ENCODE results near the gene GDI1. TPM values are rescaled to one million over a fixed set of nuclear protein-coding genes. Genes with fewer than 3 reads are reported as not detected.
A peak's percentile ranks its signal among the peaks of the same experiment; 100 is the strongest.

The GDI1 gene
- polyA plus RNA-seq, 1 donor (not counting 4 experiments of a cell fraction or from before 2014, with no cell fraction given): 61.8 TPM

DNA sequence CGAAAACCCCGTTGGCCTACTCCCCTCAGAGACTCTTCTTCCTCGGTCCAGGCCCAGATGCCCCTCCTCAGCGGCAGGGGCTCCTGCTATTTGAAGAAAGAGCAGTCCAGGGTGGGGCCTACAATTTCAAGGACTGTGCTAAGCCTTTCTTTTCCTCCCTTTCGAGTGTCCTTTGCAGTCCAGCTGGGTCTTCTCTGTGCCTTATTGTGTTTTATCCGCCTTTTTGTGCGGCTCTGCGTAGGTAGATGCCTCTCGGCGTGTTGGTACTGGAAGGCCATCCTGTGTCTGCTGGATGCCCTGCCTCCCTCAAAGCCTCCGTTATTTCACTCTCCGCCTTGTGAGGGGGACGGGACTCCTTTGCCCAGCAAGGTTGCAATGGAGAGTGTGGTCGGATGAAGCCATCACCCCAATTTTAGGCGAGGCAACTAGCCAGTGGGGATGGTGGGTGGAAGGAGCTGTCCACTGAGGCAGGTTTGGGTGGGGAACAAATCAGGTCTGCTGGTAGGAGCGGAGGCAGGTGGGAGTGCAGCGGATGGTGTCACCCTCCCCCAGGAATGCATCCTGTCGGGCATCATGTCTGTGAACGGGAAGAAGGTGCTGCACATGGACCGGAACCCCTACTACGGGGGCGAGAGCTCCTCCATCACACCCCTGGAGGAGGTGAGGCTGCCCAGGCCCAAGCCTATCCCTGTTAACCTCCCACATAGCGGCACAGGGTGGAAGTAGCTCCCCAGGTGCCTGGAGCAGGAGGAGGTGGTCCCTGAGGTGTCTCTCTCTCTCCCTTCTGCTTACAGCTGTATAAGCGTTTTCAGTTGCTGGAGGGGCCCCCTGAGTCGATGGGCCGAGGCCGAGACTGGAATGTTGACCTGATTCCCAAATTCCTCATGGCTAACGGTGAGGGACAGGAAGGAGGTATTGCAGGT lies 1.3 kb downstream of the GDI1 start:
- H2AFZ ChIP-seq (ENCODE audit: control insufficient read depth, low read length): no peak overlapping the region
- peaks cover 1 to 7% of the 10 kb centered on the region in 2 experiments for H3K36me3 ChIP-seq (ENCODE audit: control insufficient read depth in 2 of 2, extremely low read depth in 1 of 2, insufficient read depth in 2 of 2, low read length in 2 of 2)
- no peak for FAIRE-seq

DNA sequence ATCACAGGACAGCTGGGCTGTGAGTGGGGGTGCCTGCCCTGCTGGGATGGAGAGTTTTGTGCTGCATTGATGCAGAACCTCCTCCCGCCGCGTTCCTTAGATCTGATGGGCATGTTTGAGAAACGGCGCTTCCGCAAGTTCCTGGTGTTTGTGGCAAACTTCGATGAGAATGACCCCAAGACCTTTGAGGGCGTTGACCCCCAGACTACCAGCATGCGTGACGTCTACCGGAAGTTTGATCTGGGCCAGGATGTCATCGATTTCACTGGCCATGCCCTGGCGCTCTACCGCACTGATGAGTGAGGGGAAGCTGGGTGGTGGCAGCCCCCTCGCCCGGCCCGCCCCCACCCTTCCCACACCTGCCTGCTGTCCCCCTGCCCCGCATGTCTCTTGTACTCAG lies 2.9 kb downstream of the GDI1 start:
- TF ChIP-seq EZH2 (IDR thresholded peaks at IDR 0.05; ENCODE audit: low read length): no peak
- TF ChIP-seq, protein P1, sequence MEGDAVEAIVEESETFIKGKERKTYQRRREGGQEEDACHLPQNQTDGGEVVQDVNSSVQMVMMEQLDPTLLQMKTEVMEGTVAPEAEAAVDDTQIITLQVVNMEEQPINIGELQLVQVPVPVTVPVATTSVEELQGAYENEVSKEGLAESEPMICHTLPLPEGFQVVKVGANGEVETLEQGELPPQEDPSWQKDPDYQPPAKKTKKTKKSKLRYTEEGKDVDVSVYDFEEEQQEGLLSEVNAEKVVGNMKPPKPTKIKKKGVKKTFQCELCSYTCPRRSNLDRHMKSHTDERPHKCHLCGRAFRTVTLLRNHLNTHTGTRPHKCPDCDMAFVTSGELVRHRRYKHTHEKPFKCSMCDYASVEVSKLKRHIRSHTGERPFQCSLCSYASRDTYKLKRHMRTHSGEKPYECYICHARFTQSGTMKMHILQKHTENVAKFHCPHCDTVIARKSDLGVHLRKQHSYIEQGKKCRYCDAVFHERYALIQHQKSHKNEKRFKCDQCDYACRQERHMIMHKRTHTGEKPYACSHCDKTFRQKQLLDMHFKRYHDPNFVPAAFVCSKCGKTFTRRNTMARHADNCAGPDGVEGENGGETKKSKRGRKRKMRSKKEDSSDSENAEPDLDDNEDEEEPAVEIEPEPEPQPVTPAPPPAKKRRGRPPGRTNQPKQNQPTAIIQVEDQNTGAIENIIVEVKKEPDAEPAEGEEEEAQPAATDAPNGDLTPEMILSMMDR (optimal IDR thresholded peaks at IDR 0.05 in 1 of 3, IDR thresholded peaks at IDR 0.05 in 1 of 3, conservative IDR thresholded peaks at IDR 0.05 in 1 of 3; ENCODE audit: extremely low read depth in 1 of 3, insufficient read depth in 2 of 3, low read length in 3 of 3): no peak
- Histone ChIP-seq H3K79me2 (ENCODE audit: control insufficient read depth, insufficient read depth, low read length) (peaks cover 24% of the 10 kb centered on the region), H4K20me1 (ENCODE audit: control insufficient read depth, extremely low read depth, insufficient read depth, low read length) (peaks cover 5% of the 10 kb centered on the region), H3K27ac (ENCODE audit: control insufficient read depth, insufficient read depth, low read length) (no peak overlapping the region), H3K9ac (ENCODE audit: control insufficient read depth, extremely low read depth, insufficient read depth, low read length) (no peak overlapping the region), H3K36me3 (ENCODE audit: control insufficient read depth in 2 of 2, extremely low read depth in 1 of 2, insufficient read depth in 2 of 2, low read length in 2 of 2) (peaks cover 1 to 7% of the 10 kb centered on the region in 2 experiments), H2AFZ (ENCODE audit: control insufficient read depth, low read length) (no peak overlapping the region), H3K27me3 (ENCODE audit: control insufficient read depth, extremely low read depth, insufficient read depth, low read length) (no peaks in the 10 kb centered on the region), H3K4me3 (ENCODE audit: control insufficient read depth in 2 of 3, extremely low read depth in 1 of 3, insufficient read depth in 2 of 3, low read depth in 1 of 3, low read length in 3 of 3) (no peak overlapping the region), H3K4me2 (ENCODE audit: control insufficient read depth, extremely low read depth, insufficient read depth, low read depth, low read length) (no peak overlapping the region), H3K9me1 (ENCODE audit: control insufficient read depth, extremely low read depth, insufficient read depth, low read length) (no peaks in the 10 kb centered on the region), H3K9me3 (ENCODE audit: control insufficient read depth, low read depth, low read length) (peaks cover 4% of the 10 kb centered on the region), H3K4me1 (ENCODE audit: control insufficient read depth, extremely low read depth, insufficient read depth, low read length) (peaks cover 17% of the 10 kb centered on the region)
- FAIRE-seq (no peak), DNase-seq (ENCODE audit: low read depth, low spot score) (no peak)
- dilution Hi-C loops (cut with MboI; ENCODE audit: extremely low pct_ligation_motif_present, low sequenced_read_pairs): no loop called here

More for the DNA sequence above, 1.3 kb downstream of the GDI1 start:
- dilution Hi-C loops (cut with MboI; ENCODE audit: extremely low pct_ligation_motif_present, low sequenced_read_pairs): no loop called here
- H3K4me3 ChIP-seq (ENCODE audit: control insufficient read depth in 2 of 3, extremely low read depth in 1 of 3, insufficient read depth in 2 of 3, low read depth in 1 of 3, low read length in 3 of 3): peak overlapping the region; percentile 62 to 72 (median 65)
- H3K27me3 ChIP-seq (ENCODE audit: control insufficient read depth, extremely low read depth, insufficient read depth, low read length): no peaks in the 10 kb centered on the region
- peak overlapping the region; percentile 82 for H3K4me2 ChIP-seq (ENCODE audit: control insufficient read depth, extremely low read depth, insufficient read depth, low read depth, low read length)
- H3K4me1 ChIP-seq (ENCODE audit: control insufficient read depth, extremely low read depth, insufficient read depth, low read length): peaks cover 12% of the 10 kb centered on the region
- peaks cover 5% of the 10 kb centered on the region for H4K20me1 ChIP-seq (ENCODE audit: control insufficient read depth, extremely low read depth, insufficient read depth, low read length)
- TF ChIP-seq, protein P1 (optimal IDR thresholded peaks at IDR 0.05 in 1 of 3, IDR thresholded peaks at IDR 0.05 in 1 of 3, conservative IDR thresholded peaks at IDR 0.05 in 1 of 3; ENCODE audit: extremely low read depth in 1 of 3, insufficient read depth in 2 of 3, low read length in 3 of 3): no peak
- TF ChIP-seq EZH2 (IDR thresholded peaks at IDR 0.05; ENCODE audit: low read length): no peak
- no peaks in the 10 kb centered on the region for H3K9me1 ChIP-seq (ENCODE audit: control insufficient read depth, extremely low read depth, insufficient read depth, low read length)
- no peak overlapping the region for H3K27ac ChIP-seq (ENCODE audit: control insufficient read depth, insufficient read depth, low read length)
- H3K9me3 ChIP-seq (ENCODE audit: control insufficient read depth, low read depth, low read length): peaks cover 4% of the 10 kb centered on the region
- peak overlapping the region; percentile 37 for H3K9ac ChIP-seq (ENCODE audit: control insufficient read depth, extremely low read depth, insufficient read depth, low read length)
- H3K79me2 ChIP-seq (ENCODE audit: control insufficient read depth, insufficient read depth, low read length): peaks cover 22% of the 10 kb centered on the region
- no peak for DNase-seq (ENCODE audit: low read depth, low spot score)
